Sciatic nerve (tissue), 1 donor: ENCODE measurements around the gene FBXO15. TPM values are rescaled to one million over a fixed set of nuclear protein-coding genes. Genes with fewer than 3 reads are reported as not detected.

Experiments
- total RNA-seq: library from RNA; stranded (reverse); fragmentation: NEBNext Ultra II Directional; extraction: Animal tissue kit (Norgen Biotek cat#: 25700); gene quantifications from one replicate; pipeline ENCODE4 v1.2.1, GENCODE V29; 2021
- donor health status: DM: no; HTN: no; CAD: no.

Gene FBXO15
- total RNA-seq, 1 donor from 2014 or later: 2.6 TPM

Other genes with a start within 250 kb of the FBXO15 start
- gene TIMM21, start 689 bp upstream of the FBXO15 start, total RNA-seq: 28.6 TPM
- gene CYB5A, start 144.1 kb upstream of the FBXO15 start, total RNA-seq: 117 TPM
- gene C18orf63, start 168.0 kb upstream of the FBXO15 start, total RNA-seq: not detected